Midbrain (tissue), 1 donor: Measurements from ENCODE around the gene UGGT2.

Source experiments
- DNase-seq: peaks from one replicate; lab custom pipeline; 2025; lab: John Stamatoyannopoulos, UW

Gene UGGT2, protein sequence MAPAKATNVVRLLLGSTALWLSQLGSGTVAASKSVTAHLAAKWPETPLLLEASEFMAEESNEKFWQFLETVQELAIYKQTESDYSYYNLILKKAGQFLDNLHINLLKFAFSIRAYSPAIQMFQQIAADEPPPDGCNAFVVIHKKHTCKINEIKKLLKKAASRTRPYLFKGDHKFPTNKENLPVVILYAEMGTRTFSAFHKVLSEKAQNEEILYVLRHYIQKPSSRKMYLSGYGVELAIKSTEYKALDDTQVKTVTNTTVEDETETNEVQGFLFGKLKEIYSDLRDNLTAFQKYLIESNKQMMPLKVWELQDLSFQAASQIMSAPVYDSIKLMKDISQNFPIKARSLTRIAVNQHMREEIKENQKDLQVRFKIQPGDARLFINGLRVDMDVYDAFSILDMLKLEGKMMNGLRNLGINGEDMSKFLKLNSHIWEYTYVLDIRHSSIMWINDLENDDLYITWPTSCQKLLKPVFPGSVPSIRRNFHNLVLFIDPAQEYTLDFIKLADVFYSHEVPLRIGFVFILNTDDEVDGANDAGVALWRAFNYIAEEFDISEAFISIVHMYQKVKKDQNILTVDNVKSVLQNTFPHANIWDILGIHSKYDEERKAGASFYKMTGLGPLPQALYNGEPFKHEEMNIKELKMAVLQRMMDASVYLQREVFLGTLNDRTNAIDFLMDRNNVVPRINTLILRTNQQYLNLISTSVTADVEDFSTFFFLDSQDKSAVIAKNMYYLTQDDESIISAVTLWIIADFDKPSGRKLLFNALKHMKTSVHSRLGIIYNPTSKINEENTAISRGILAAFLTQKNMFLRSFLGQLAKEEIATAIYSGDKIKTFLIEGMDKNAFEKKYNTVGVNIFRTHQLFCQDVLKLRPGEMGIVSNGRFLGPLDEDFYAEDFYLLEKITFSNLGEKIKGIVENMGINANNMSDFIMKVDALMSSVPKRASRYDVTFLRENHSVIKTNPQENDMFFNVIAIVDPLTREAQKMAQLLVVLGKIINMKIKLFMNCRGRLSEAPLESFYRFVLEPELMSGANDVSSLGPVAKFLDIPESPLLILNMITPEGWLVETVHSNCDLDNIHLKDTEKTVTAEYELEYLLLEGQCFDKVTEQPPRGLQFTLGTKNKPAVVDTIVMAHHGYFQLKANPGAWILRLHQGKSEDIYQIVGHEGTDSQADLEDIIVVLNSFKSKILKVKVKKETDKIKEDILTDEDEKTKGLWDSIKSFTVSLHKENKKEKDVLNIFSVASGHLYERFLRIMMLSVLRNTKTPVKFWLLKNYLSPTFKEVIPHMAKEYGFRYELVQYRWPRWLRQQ (N-terminal part only)

GRCh38 chr13:96053003-96053703 is at the start of gene UGGT2:
UGGT2 (minus strand) TSS chr13:96053401; CDS start chr13:96053312, 89 bp downstream.
- DNase-seq: peak; percentile 94

DNA sequence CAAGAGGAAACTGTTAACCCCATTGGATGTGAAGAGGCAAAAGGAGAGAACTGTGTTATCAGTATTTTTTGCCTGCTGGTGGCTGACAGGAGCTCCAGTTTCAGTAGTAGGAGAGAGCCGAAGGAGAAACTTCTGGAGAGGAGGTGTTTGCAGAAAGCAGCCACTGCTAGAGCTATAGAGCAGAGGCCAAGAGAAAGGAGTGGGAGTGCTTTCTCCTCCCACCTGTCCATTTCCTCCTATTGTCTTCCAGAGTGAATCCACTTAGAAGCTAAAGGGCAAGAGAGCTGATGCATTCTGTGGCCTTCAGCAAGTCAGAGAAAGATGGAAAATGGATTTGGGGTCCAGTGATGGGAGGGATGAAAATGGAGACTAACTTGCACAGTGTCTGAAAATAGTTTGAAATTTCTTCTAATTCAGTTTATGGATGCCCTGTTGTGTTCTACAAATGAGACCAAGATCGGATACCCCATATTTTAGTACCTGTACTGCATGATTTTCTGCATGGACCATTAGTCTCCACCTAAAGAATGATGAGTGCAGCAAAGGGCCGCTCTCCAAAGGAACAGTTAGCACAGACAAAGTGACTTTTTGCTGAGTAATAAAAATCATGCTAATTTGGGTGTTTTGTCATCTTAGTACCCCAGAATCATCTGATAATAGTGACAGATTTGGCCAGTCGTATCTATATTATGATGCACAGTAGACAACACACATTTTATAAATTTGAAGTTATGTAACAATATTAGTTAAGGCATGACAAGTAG is 47.4 kb upstream of the UGGT2 start:
- no peak for DNase-seq

DNA sequence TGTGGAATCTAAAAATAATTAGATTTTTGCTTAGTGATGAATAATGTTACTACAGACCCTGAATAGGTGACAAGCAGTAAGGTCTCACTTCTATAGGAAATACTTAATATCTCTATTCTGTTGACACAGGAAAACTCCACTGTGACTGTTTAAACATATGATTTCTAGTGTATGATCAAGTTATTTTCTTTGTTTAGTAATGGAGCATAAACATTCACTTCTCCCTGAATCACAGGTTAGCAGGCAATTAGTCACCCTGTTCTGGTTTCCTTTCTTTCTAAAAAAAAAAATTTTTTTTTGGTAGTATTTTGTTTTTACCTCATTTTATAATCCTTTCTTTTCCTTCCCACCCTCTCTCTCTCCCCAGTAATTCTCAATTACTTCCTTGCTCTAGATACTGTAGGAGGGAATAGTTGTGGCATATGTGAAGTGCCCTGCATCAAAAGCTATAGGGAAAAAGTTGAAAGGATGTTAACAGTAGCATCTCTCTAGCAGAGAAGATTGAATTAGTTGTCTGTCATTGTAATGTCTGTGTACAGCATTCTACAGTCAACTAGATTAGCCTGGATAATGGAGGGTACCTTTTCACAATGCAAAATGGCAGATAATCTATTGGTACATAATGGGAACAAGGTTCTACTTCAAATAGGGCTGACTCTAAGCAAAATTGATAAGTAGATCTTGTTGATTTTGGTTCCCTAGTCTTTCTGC is 40.2 kb upstream of the UGGT2 start:
- no peak for DNase-seq

DNA sequence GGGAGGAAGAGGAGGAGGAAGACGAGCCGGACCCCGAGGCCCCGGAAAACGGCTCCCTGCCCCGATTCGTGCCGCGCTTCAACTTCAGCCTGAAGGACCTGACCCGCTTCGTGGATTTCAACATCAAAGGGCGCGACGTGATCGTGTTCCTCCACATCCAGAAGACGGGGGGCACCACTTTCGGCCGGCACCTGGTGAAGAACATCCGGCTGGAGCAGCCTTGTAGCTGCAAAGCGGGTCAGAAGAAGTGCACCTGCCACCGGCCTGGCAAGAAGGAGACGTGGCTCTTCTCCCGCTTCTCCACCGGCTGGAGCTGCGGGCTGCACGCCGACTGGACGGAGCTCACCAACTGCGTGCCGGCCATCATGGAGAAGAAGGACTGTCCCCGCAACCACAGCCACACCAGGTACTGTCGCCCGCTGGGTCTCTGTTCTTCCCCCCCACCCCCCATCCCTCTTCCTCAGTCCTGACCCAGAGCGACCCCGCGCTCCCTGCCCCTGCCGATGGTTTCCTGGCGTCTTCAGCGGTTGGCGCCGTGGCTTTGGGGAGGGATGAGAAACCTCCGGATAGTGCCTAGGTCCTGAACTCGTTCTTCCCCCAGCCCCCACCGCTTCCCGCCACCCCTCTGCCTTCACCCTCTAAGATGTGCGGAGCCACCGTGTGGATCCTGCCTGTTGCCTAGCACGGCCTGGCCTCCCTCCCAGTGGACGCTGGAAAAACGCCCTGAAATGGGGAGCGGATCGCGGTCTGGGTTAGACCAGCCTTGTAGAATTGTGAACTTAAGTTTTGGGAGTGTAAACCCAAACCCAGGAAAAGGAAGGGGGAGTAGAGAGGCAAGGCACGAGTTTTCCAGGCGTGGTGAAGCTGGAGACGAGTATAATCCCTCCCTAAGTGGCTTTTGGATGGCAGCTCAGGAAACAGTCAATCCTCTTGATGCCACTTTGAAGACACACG is 38.2 kb upstream of the UGGT2 start:
- DNase-seq: peak; percentile 26

DNA sequence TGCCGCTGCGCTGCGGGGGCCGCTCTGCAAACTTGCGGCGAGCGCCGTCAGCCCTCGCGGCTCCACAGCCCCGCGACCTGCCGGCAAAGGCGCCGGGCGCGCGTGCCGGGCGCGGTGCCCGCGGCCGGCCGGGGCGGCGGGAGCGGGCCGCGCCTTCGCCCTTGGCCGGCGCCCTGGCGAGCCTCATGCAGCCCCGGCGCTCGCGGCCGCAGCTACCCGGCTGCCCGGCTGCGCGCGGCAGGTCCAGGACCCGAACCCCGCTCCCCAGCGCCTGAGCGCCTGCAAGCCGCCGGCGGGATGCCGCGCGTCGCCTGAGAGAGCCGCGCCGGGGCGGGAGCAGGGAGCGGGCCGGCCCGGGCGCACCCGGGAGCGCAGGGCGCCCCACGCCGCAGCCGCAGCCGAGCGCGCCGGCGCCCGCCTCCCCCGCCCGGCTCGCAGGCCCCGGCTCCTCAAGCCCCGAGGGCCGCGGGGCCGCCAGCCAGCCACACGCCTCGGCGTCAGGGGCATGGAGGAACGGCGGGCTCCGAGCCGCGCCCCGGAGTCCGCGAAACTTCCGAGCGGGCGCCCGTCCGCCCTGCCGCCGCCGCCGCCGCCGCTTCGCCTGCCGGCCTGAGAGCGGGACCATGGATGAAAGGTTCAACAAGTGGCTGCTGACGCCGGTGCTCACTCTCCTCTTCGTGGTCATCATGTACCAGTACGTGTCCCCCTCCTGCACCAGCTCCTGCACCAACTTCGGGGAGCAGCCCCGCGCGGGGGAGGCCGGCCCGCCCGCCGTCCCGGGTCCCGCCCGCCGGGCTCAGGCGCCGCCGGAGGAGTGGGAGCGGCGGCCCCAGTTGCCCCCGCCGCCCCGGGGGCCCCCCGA is 37.3 kb upstream of the UGGT2 start:
- DNase-seq: no peak

- peak; percentile 30 for DNase-seq
Observed at GRCh38 chr13:96089749-96090239, 36.6 kb upstream of the UGGT2 start, which contains the start of gene HS6ST3. HS6ST3 (plus strand) TSS chr13:96090107.

DNA sequence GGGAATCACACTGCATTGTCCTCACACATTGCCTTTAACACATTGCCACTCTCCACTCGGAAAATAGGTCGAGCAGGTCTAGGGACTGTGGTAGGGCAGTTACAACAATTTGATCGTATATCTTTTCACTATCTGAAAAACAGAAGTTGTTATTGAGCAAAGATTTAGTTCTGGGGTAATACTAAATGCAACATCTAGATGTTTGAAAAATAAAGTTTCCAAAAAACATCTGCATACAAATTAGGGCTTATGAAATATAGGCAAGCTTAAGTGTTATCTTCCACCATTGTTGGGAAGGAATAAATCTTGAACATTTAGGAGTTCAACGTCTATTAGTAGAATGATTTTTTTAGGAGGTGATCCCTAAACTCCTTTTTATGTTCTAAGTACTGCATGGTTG is 35.9 kb upstream of the UGGT2 start:
- no peak for DNase-seq

DNA sequence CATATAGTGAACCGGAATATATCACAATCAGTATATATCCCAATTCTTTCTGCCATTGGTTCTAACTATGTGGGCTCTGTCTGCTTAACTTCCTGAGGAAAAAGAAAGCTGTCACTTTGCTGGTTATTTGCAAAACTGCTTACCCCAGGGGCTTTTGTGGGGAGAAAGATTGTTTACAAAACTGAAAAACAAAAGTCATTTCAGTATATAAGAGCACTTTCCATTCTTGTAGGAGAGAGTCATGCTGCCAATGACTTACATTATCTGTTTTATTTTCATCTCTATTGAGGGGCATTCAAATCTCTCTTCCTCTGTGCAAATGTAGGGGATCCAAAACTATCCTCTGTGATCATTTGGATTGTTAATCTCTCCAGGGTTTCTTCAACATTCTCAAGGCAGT is 33.5 kb upstream of the UGGT2 start:
- DNase-seq: no peak

DNA sequence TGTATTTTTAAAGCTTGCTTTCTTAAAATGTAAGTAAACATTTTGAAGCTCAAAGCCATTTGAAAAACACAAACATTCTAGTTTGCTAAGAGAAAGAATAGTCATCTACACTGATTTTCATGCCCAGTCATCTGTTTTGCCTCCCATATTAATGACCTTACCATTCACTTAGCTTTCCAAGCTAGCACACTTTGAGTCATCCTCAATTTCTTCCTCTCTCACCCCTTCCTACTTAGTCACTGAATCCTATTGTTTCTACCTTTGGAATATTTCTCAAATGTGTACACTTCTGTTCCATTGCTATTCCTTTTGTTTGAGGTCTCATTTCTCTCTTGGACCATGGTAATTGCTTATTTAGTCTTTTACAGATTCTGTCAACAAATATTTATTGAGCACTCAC is 29.4 kb upstream of the UGGT2 start:
- no peak for DNase-seq

DNA sequence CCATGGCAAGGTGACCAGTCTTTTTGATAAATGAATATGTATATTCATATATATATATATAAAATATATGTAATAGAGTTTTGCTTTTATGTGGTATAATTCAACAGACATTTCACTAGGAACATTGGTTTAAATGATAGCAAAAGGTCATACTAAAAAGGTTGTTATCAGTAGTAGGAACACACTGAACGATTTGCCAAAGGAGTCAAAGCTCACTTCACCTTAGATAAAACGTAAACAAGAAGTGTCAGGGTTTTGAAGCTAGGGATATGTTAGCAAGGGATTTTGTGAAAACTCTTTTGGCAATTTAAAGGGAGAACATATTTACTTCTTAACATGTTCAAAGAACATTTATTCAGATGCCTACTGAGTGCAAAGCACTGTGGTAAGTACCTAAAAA is 28.7 kb upstream of the UGGT2 start:
- DNase-seq: no peak

DNA sequence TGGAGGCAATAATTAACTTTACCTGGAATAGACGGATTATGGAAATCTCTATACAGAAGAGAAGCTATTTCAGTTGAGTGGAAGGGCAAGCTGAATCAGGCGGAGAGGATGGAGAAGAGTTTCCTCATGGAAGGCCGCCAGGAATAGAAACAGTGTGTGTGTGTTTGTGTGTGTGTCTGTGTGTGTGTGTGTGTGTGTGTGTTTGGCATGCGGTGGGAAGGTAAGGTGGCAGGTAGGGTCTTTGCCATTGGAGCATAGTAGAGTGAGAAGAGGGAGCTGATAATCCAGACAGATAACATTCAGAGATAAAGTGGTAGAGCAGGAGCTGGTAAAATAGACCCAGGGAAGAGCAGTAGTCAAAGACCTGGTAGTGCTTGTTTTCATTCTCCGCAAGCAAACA is 27.5 kb upstream of the UGGT2 start:
- DNase-seq: no peak

DNA sequence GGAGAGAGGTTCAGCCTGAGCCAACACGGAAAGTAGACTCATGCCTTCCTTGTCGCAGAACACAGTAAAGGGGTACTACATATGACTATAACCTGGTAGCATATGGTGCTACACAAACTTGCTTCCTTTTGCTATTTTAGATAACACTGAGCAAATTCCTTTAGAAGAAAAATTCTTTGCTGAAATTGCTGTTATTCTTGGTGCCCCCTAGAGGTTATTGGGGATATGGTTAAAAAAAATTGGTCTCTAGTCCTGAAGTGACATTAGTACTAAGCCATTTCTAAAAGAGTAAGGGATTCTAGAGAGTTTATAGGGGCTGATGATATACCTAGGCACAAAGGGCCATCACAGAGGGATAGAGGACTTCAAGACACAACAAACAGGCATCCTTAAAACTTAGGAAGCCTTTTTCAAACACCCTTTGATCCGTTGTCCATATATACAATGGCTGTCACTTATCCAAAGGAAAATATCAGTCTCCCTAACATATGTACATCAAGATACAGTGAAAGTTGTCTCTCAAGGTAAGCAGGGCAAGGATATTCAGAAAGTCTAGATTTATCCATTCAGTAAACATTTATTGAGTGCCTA is 22.8 kb upstream of the UGGT2 start:
- peak; percentile 1 for DNase-seq

DNA sequence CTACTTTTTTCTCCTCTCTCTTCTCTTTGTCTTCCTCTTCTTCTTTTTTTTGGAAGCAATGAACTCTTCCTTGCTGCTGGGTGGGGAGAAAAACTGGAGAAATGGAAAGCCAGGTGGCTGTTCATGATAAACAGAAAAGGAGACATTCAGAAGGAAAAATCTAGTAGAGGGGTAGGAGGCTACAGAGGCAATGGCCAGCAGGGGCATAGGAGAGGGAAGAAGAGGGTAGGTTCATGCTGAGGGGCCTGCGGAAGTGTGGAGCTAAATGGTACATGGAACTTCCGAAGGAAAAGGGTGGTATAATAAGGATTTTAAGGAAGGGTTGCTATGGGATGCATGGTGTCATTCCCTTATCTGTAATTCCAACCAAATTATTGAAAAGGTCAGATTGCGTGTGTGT is 19.2 kb upstream of the UGGT2 start:
- no peak for DNase-seq

GRCh38 chr13:96071504-96071903 is 18.3 kb upstream of the UGGT2 start:
- DNase-seq: no peak

DNA sequence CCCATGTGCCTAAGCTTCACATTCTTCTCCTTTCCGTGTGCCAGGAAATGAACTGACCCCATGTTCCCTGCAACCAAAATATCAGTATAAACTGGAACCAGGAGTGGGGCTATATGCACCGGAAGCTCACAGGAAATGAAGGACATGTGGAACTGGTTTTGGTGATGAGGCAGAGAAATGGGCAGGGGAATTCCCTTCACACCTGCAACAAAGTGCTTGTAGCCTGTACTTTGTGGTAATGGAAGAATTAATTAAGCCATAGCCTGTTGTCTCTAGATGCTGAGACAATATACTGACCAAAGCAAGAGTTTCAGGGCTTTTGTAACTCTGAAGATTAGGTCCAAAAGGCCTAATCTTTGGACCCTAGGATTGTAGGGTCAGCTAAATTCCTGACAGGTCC is 15.5 kb upstream of the UGGT2 start:
- DNase-seq: no peak

DNA sequence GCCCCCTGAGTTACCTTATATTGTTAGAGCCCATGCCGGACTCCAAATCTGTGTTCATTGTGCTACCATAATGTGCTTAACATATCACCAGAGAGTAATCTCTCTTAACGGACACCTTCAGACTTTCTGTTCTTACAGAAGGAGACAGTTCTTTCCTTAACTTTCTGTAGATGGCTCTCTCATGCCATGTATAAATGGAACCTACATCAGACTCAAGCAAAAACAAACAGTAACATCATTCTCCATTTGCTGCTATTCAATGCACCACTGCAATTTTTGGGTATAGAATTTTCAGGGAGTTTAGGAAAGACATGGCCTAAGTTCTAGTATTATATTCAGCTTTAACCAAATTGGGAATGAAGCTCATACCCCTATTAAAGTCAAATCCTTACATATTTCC is 12.6 kb upstream of the UGGT2 start:
- DNase-seq: no peak

- DNase-seq: no peak
Observed at GRCh38 chr13:96052656-96053002, 572 bp downstream of the UGGT2 start.
